Measurements from ENCODE around the gene MAP3K15. TPM values are rescaled to one million over a fixed set of nuclear protein-coding genes. Genes with fewer than 3 reads are reported as not detected.
A peak's percentile ranks its signal among the peaks of the same experiment; 100 is the strongest.

Gene MAP3K15
- total and polyA plus RNA-seq, 4 experiments from 2014 or later, result not detected

GRCh38 chrX:19556202-19556601 is 40.9 kb upstream of the MAP3K15 start:
- ChIA-PET CTCF (ENCODE audit: partially characterized antibody) (no interaction called here), POLR2A (ENCODE audit: partially characterized antibody) (interaction anchor here (0.5 kb wide), 1 partner anchor 292 kb away, joined by 3 read pairs; no protein-coding TSS in a partner anchor)
- intact Hi-C loops (cut with micrococcal nuclease), result no loop called here
- H3K27me3 Mint-ChIP-seq, result no peaks in the 10 kb centered on the region
- peak in 1 of 5 donors; percentile 35 for DNase-seq
- H3K4me1 Mint-ChIP-seq, result peaks cover 14 to 30% (median 24%) of the 10 kb centered on the region in 4 donors
- H3K9me3 Mint-ChIP-seq, result no peaks in the 10 kb centered on the region
- H3K36me3 ChIP-seq (ENCODE audit: insufficient read depth, low read length), result no peaks in the 10 kb centered on the region
- no peak overlapping the region for H3K4me3 Mint-ChIP-seq
- no peak overlapping the region for H3K4me3 ChIP-seq (ENCODE audit: low read length in 2 of 2)
- no peaks in the 10 kb centered on the region for H3K27me3 ChIP-seq (ENCODE audit: insufficient read depth, low read length)
- H3K9me3 ChIP-seq (ENCODE audit: control insufficient read depth in 1 of 2, low read length in 2 of 2), result no peaks in the 10 kb centered on the region
- H3K27ac Mint-ChIP-seq, result peak overlapping the region in 4 of 7 donors; percentile 57 to 84 (median 81)
- H3K36me3 Mint-ChIP-seq, result peaks cover 8 to 25% of the 10 kb centered on the region in 2 donors
- peaks cover 6% of the 10 kb centered on the region for H3K4me1 ChIP-seq (ENCODE audit: insufficient read depth, low read length)
- no peak overlapping the region for H3K27ac ChIP-seq (ENCODE audit: low read depth, low read length)

DNA sequence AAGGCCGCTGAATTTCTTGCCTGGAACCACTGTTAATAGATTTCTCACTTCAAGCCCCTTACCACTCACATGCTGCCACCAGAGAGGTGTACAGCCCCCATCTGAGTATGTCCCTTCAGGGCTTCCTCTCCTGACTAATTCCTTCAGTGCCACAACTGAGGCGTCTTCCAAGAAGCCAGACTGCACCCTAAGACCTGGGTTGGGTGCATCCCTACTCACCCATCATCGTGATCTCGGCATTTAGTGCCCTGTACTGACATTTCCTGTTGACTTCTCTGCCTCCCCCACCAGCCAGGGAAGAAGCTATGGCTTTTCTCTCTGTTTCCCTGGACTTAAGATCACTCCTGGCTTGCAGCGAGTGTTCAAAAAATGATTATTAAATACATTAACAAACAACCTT is 40.4 kb upstream of the MAP3K15 start:
- no peak overlapping the region for H3K27ac ChIP-seq (ENCODE audit: low read depth, low read length)
- H3K4me1 Mint-ChIP-seq, result peaks cover 14 to 32% (median 24%) of the 10 kb centered on the region in 4 donors
- H3K36me3 Mint-ChIP-seq, result peaks cover 8 to 25% of the 10 kb centered on the region in 2 donors
- no peaks in the 10 kb centered on the region for H3K27me3 Mint-ChIP-seq
- peaks cover 6% of the 10 kb centered on the region for H3K4me1 ChIP-seq (ENCODE audit: insufficient read depth, low read length)
- no peak for DNase-seq
- H3K27me3 ChIP-seq (ENCODE audit: insufficient read depth, low read length), result no peaks in the 10 kb centered on the region
- CTCF ChIA-PET (ENCODE audit: partially characterized antibody), result no interaction called here
- intact Hi-C loops (cut with micrococcal nuclease), result no loop called here
- H3K36me3 ChIP-seq (ENCODE audit: insufficient read depth, low read length), result no peaks in the 10 kb centered on the region
- H3K4me3 Mint-ChIP-seq, result peak overlapping the region in 1 of 8 donors; percentile 11
- H3K9me3 Mint-ChIP-seq, result no peaks in the 10 kb centered on the region
- peak overlapping the region in 6 of 7 donors; percentile 57 to 89 (median 83) for H3K27ac Mint-ChIP-seq
- no peak overlapping the region for H3K4me3 ChIP-seq (ENCODE audit: low read length in 2 of 2)
- no peaks in the 10 kb centered on the region for H3K9me3 ChIP-seq (ENCODE audit: control insufficient read depth in 1 of 2, low read length in 2 of 2)
- POLR2A ChIA-PET (ENCODE audit: partially characterized antibody), result no interaction called here

DNA sequence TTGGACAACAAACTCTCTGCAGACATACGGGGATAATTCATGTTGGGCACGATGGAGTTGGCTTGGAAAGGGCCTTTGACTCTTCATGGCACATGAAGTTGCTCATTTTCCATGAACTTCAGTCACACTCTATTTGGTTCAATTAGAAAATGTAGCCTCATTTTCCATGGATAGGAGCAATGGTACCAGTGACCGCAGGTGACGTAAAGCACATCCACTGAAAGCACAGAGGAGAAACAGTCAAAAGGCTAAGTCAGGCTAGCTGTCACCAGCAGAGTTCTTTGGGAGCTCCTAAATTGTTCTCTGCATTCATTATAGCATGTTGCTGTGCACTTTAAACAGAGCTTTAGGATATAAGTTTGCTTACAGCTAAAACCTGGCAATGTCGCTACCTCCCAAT is 39.9 kb upstream of the MAP3K15 start:
- CTCF ChIA-PET (ENCODE audit: partially characterized antibody), result no interaction called here
- no peak overlapping the region for H3K27ac ChIP-seq (ENCODE audit: low read depth, low read length)
- intact Hi-C loops (cut with micrococcal nuclease), result no loop called here

DNA sequence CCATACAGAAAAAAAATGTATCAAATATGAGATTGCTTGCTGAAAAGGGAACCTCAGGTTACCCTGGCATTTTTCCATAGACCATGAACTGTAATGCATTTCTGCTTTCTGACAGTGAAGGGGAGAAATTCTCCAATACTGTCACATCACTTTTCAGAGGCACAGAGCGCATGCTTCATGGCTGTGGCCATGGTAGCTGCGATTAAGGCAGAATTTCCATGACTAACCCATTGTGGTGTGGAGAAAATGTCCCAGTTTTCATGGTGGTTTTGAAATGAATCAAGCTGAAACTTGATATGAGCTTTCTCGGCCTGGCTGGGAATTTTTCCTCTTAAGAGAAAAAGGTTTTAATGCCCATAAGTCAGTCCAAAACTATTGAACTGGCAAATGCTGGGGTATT is 39.5 kb upstream of the MAP3K15 start:
- Mint-ChIP-seq H3K27me3 (no peaks in the 10 kb centered on the region), H3K4me1 (peaks cover 16 to 41% (median 23%) of the 10 kb centered on the region in 4 donors), H3K36me3 (peaks cover 8 to 26% of the 10 kb centered on the region in 2 donors), H3K9me3 (no peaks in the 10 kb centered on the region), H3K4me3 (no peak overlapping the region), H3K27ac (peak overlapping the region in 2 of 7 donors; percentile 8 to 80)
- no peak overlapping the region for H3K4me3 ChIP-seq (ENCODE audit: low read length in 2 of 2)
- intact Hi-C loops (cut with micrococcal nuclease), result no loop called here
- H3K36me3 ChIP-seq (ENCODE audit: insufficient read depth, low read length), result no peaks in the 10 kb centered on the region
- H3K9me3 ChIP-seq (ENCODE audit: control insufficient read depth in 1 of 2, low read length in 2 of 2), result no peaks in the 10 kb centered on the region
- ChIA-PET CTCF (ENCODE audit: partially characterized antibody) (no interaction called here), POLR2A (ENCODE audit: partially characterized antibody) (interaction anchor here (0.6 kb wide), 1 partner anchor 625 kb away, joined by 3 read pairs; no protein-coding TSS in a partner anchor)
- DNase-seq, result peak in 1 of 5 donors; percentile 33
- H3K4me1 ChIP-seq (ENCODE audit: insufficient read depth, low read length), result peaks cover 13% of the 10 kb centered on the region
- no peak overlapping the region for H3K27ac ChIP-seq (ENCODE audit: low read depth, low read length)
- no peaks in the 10 kb centered on the region for H3K27me3 ChIP-seq (ENCODE audit: insufficient read depth, low read length)

More for the DNA sequence above, 39.9 kb upstream of the MAP3K15 start:
- Mint-ChIP-seq H3K9me3 (no peaks in the 10 kb centered on the region), H3K4me1 (peaks cover 16 to 37% (median 23%) of the 10 kb centered on the region in 4 donors), H3K27me3 (no peaks in the 10 kb centered on the region), H3K36me3 (peaks cover 8 to 25% of the 10 kb centered on the region in 2 donors), H3K4me3 (no peak overlapping the region), H3K27ac (peak overlapping the region in 4 of 7 donors; percentile 8 to 86 (median 82))
- no peaks in the 10 kb centered on the region for H3K9me3 ChIP-seq (ENCODE audit: control insufficient read depth in 1 of 2, low read length in 2 of 2)
- no peak for DNase-seq
- no peaks in the 10 kb centered on the region for H3K36me3 ChIP-seq (ENCODE audit: insufficient read depth, low read length)
- no peaks in the 10 kb centered on the region for H3K27me3 ChIP-seq (ENCODE audit: insufficient read depth, low read length)
- H3K4me1 ChIP-seq (ENCODE audit: insufficient read depth, low read length), result peaks cover 10% of the 10 kb centered on the region
- no peak overlapping the region for H3K4me3 ChIP-seq (ENCODE audit: low read length in 2 of 2)
- POLR2A ChIA-PET (ENCODE audit: partially characterized antibody), result interaction anchor here (0.6 kb wide), 1 partner anchor 624 kb away, joined by 3 read pairs; no protein-coding TSS in a partner anchor

DNA sequence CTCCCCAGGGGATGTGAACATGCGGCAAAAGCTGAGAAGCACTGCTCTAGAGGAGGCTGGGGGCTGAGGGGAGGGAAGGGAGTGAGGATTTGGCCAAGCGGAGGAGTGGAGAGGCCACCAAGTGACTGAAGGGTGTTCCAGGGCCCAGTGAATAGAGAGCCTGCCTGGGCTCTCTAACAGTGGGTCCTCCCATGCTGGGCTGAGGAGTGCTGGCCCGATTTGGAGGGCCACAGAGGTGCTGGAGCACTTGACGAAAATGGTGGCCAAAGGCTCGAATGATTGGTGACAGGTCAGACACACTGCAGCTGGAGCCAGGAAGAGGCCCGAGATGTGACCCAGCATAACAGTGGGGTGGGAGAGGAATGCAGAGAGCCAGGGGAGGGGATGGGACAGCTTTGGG is 37.5 kb upstream of the MAP3K15 start:
- no peak overlapping the region for H3K4me3 Mint-ChIP-seq
- intact Hi-C loops (cut with micrococcal nuclease), result no loop called here
- Histone ChIP-seq H3K27me3 (ENCODE audit: insufficient read depth, low read length) (no peaks in the 10 kb centered on the region), H3K4me3 (ENCODE audit: low read length in 2 of 2) (no peak overlapping the region), H3K4me1 (ENCODE audit: insufficient read depth, low read length) (peaks cover 11% of the 10 kb centered on the region), H3K9me3 (ENCODE audit: control insufficient read depth in 1 of 2, low read length in 2 of 2) (no peaks in the 10 kb centered on the region), H3K36me3 (ENCODE audit: insufficient read depth, low read length) (no peaks in the 10 kb centered on the region), H3K27ac (ENCODE audit: low read depth, low read length) (no peak overlapping the region)
- peaks cover 13 to 40% of the 10 kb centered on the region in 2 donors for H3K36me3 Mint-ChIP-seq
- POLR2A ChIA-PET (ENCODE audit: partially characterized antibody), result no interaction called here
- DNase-seq, result no peak
- CTCF ChIA-PET (ENCODE audit: partially characterized antibody), result no interaction called here
- peaks cover 18 to 58% (median 27%) of the 10 kb centered on the region in 4 donors for H3K4me1 Mint-ChIP-seq
- peak overlapping the region in 3 of 7 donors; percentile 57 to 78 (median 69) for H3K27ac Mint-ChIP-seq
- no peaks in the 10 kb centered on the region for H3K9me3 Mint-ChIP-seq
- H3K27me3 Mint-ChIP-seq, result no peaks in the 10 kb centered on the region

- Mint-ChIP-seq H3K9me3 (peaks cover 0 to 2% (median 0%) of the 10 kb centered on the region in 8 donors), H3K4me1 (peaks cover 5 to 36% (median 14%) of the 10 kb centered on the region in 4 donors), H3K27me3 (no peaks in the 10 kb centered on the region), H3K27ac (peak overlapping the region; percentile 18 to 84 (median 53)), H3K36me3 (peaks cover 16 to 59% of the 10 kb centered on the region in 2 donors), H3K4me3 (peak overlapping the region in 3 of 8 donors; percentile 38 to 85 (median 53))
- Histone ChIP-seq H3K27me3 (ENCODE audit: insufficient read depth, low read length) (no peaks in the 10 kb centered on the region), H3K4me1 (ENCODE audit: insufficient read depth, low read length) (peaks cover 7% of the 10 kb centered on the region), H3K4me3 (ENCODE audit: low read length in 2 of 2) (no peak overlapping the region), H3K36me3 (ENCODE audit: insufficient read depth, low read length) (peaks cover 6% of the 10 kb centered on the region), H3K27ac (ENCODE audit: low read depth, low read length) (no peak overlapping the region), H3K9me3 (ENCODE audit: control insufficient read depth in 1 of 2, low read length in 2 of 2) (no peaks in the 10 kb centered on the region)
- intact Hi-C loops (cut with micrococcal nuclease), result no loop called here
- no peak for DNase-seq
- POLR2A ChIA-PET (ENCODE audit: partially characterized antibody), result no interaction called here
- CTCF ChIA-PET (ENCODE audit: partially characterized antibody), result no interaction called here
These were observed 34.5 kb upstream of the MAP3K15 start for GRCh38 chrX:19549838-19550237.

DNA sequence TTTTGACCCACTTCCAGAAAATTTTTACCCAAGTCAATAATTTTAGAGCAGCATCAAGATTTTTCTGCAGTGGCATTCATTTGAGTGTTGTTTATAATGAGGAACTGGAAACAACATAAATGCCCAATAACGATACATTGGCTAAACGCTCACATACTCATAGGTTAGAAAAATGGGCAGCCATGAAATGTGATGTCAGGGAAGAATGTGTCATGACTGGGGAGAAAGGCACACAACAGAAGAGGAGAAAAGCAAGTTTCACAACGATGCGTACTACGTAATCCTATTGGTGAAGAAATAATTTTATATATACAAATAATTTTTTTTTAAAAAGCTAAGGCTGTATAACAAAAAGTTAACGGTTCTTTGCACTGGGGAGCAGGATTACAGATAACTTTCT is 33.6 kb upstream of the MAP3K15 start:
- Histone ChIP-seq H3K9me3 (ENCODE audit: control insufficient read depth in 1 of 2, low read length in 2 of 2) (no peaks in the 10 kb centered on the region), H3K4me3 (ENCODE audit: low read length in 2 of 2) (no peak overlapping the region), H3K36me3 (ENCODE audit: insufficient read depth, low read length) (peaks cover 14% of the 10 kb centered on the region), H3K27me3 (ENCODE audit: insufficient read depth, low read length) (no peaks in the 10 kb centered on the region), H3K27ac (ENCODE audit: low read depth, low read length) (no peak overlapping the region), H3K4me1 (ENCODE audit: insufficient read depth, low read length) (peaks cover 7% of the 10 kb centered on the region)
- Mint-ChIP-seq H3K4me1 (peaks cover 8 to 36% (median 16%) of the 10 kb centered on the region in 4 donors), H3K36me3 (peaks cover 20 to 64% of the 10 kb centered on the region in 2 donors), H3K4me3 (peak overlapping the region in 3 of 8 donors; percentile 3 to 36 (median 20)), H3K9me3 (peaks cover 0 to 2% (median 0%) of the 10 kb centered on the region in 8 donors), H3K27me3 (no peaks in the 10 kb centered on the region), H3K27ac (peak overlapping the region in 5 of 7 donors; percentile 7 to 89 (median 31))
- no peak for DNase-seq
- ChIA-PET CTCF (ENCODE audit: partially characterized antibody) (no interaction called here), POLR2A (ENCODE audit: partially characterized antibody) (no interaction called here)
- intact Hi-C loops (cut with micrococcal nuclease), result no loop called here
